Endodermal cell (in vitro differentiated cells): Measurements from ENCODE around the gene ATXN1. TPM values are rescaled to one million over a fixed set of nuclear protein-coding genes. Genes with fewer than 3 reads are reported as not detected.

Source experiments
- DNase-seq: peaks from one replicate; pipeline ENCODE4 v3.0.0-alpha.2; 2017
- H3K27ac ChIP-seq: 2 replicates; pipeline ENCODE4 v1.5.1; 2013; ENCODE audit warnings: mild to moderate bottlenecking, low read depth, low read length, moderate library complexity
- H3K27me3 ChIP-seq: 2 replicates; pipeline ENCODE4 v1.6.1; 2013; ENCODE audit warnings: mild to moderate bottlenecking, low read length, moderate library complexity; ENCODE audit not compliant: insufficient read depth, control insufficient read depth, poor library complexity, severe bottlenecking
- H3K36me3 ChIP-seq: 2 replicates; pipeline ENCODE4 v1.7.0; 2013; ENCODE audit warnings: mild to moderate bottlenecking, low read length, moderate library complexity; ENCODE audit not compliant: control insufficient read depth, insufficient read depth
- H3K4me1 ChIP-seq: one replicate; pipeline ENCODE4 v1.7.0; 2013; ENCODE audit warnings: low read length; ENCODE audit not compliant: control insufficient read depth, insufficient read depth
- H3K4me3 ChIP-seq: 2 replicates; pipeline ENCODE4 v1.5.1; 2013; ENCODE audit warnings: mild to moderate bottlenecking, low read length, moderate library complexity
- H3K9ac ChIP-seq: 2 replicates; pipeline ENCODE4 v1.6.1; 2013; ENCODE audit warnings: mild to moderate bottlenecking, low read length, moderate library complexity; ENCODE audit not compliant: poor library complexity, severe bottlenecking; ENCODE audit errors: extremely low read depth
- H3K9me3 ChIP-seq: 2 replicates; pipeline ENCODE4 v1.6.1; 2013; ENCODE audit warnings: mild to moderate bottlenecking, low read length, moderate library complexity; ENCODE audit not compliant: control insufficient read depth
- H3K27ac Mint-ChIP-seq: 2 replicates; pipeline ENCODE4 v1.8.0; 2020; ENCODE audit warnings: mixed read lengths
- H3K27me3 Mint-ChIP-seq: 2 replicates; pipeline ENCODE4 v1.8.0; 2021; ENCODE audit warnings: mild to moderate bottlenecking, mixed read lengths; ENCODE audit not compliant: insufficient read depth
- H3K36me3 Mint-ChIP-seq: 2 replicates; pipeline ENCODE4 v1.8.0; 2020; ENCODE audit warnings: low read depth, mixed read lengths
- H3K4me1 Mint-ChIP-seq: 2 replicates; pipeline ENCODE4 v1.8.0; 2020; ENCODE audit warnings: mixed read lengths
- H3K4me3 Mint-ChIP-seq: 2 replicates; pipeline ENCODE4 v1.8.0; 2020; ENCODE audit warnings: mild to moderate bottlenecking, moderate library complexity, mixed read lengths
- H3K9me3 Mint-ChIP-seq: 2 replicates; pipeline ENCODE4 v1.8.0; 2020; ENCODE audit warnings: mild to moderate bottlenecking, mixed read lengths
- WGBS, 2 experiments: methylation state at CpG; one replicate each; pipeline versions ENCODE4 v1.1.5 to v1.1.7; 2013; ENCODE audit warnings: missing lambda C conversion rate in 2 of 2, mixed read lengths in 1 of 2; ENCODE audit not compliant: insufficient coverage in 1 of 2, insufficient read length in 1 of 2; 5-methylcytosine and 5-hydroxymethylcytosine counted together
- total RNA-seq, 2 donors: library from RNA; stranded (reverse); fragmentation: NEBNext Ultra II Directional in 1 of 2; extraction: Animal tissue kit (Norgen Biotek cat#: 25700) in 1 of 2; gene quantifications; 2 replicates in 1 of 2; 3 replicates in 1 of 2; pipeline ENCODE4 v1.2.1, GENCODE V29; 2021
- TF ChIP-seq, protein P1 (sequence below): fragments of 200-600 bp; sonication (generic); conservative IDR thresholded peaks from 2 replicates; pipeline ENCODE4 v1.5.0; 2021; ENCODE audit warnings: antibody characterized with exemption, mild to moderate bottlenecking

Gene ATXN1
- total RNA-seq, 2 donors from 2014 or later, result 10.4 to 15.9 TPM

- Mint-ChIP-seq H3K27ac (no peak overlapping the region), H3K27me3 (no peaks in the 10 kb centered on the region), H3K9me3 (no peaks in the 10 kb centered on the region), H3K4me1 (no peaks in the 10 kb centered on the region), H3K36me3 (no peaks in the 10 kb centered on the region), H3K4me3 (no peak overlapping the region)
- Histone ChIP-seq H3K27ac (no peak overlapping the region), H3K4me3 (no peak overlapping the region), H3K27me3 (no peaks in the 10 kb centered on the region), H3K4me1 (no peaks in the 10 kb centered on the region), H3K36me3 (no peaks in the 10 kb centered on the region), H3K9me3 (no peaks in the 10 kb centered on the region), H3K9ac (no peak overlapping the region)
- DNase-seq, result no peak
- 90 to 92% methylated on average over 5 to 6 of the region's 6 CpGs for WGBS, 2 experiments
- TF ChIP-seq, protein P1, sequence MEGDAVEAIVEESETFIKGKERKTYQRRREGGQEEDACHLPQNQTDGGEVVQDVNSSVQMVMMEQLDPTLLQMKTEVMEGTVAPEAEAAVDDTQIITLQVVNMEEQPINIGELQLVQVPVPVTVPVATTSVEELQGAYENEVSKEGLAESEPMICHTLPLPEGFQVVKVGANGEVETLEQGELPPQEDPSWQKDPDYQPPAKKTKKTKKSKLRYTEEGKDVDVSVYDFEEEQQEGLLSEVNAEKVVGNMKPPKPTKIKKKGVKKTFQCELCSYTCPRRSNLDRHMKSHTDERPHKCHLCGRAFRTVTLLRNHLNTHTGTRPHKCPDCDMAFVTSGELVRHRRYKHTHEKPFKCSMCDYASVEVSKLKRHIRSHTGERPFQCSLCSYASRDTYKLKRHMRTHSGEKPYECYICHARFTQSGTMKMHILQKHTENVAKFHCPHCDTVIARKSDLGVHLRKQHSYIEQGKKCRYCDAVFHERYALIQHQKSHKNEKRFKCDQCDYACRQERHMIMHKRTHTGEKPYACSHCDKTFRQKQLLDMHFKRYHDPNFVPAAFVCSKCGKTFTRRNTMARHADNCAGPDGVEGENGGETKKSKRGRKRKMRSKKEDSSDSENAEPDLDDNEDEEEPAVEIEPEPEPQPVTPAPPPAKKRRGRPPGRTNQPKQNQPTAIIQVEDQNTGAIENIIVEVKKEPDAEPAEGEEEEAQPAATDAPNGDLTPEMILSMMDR, result no peak
Observed at GRCh38 chr6:16585805-16586204, 175.5 kb downstream of the ATXN1 start.

DNA sequence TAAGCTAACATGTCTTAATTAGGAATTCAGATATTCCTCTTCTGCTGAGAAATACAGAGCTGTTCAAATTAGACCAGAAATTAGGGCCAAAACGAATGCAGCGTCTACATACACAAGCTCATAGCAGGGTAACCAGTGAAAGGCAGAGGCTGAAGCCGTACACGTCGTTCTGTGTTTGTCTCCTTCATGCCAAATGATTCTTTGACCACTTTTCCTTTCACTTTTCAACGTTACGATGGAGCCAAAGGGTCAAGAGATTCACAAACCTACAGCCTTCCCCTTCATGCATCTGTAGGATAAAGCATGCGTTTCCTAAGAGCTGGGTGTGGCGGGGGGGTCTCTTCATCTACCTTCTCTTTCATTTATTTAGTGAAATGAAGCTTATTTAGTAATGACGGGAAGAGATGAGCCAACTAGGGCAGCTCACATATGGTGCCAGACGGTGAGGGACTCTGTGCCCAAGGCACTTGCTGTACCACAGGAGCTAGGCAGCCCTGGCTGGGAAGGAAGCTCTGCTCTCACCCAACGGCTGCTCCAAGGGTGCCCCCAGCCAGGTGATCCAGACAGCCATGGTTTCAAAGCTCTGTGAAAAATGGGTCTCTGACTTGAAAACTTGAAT lies 178.0 kb downstream of the ATXN1 start:
- H3K4me1 Mint-ChIP-seq, result no peaks in the 10 kb centered on the region
- TF ChIP-seq, protein P1, result no peak
- no peak overlapping the region for H3K4me3 ChIP-seq
- WGBS, 2 experiments, result 95 to 100% methylated on average over 8 to 12 of the region's 12 CpGs
- no peak for DNase-seq
- H3K4me1 ChIP-seq, result no peaks in the 10 kb centered on the region
- no peak overlapping the region for H3K9ac ChIP-seq
- no peaks in the 10 kb centered on the region for H3K36me3 Mint-ChIP-seq
- H3K27me3 ChIP-seq, result no peaks in the 10 kb centered on the region
- no peaks in the 10 kb centered on the region for H3K9me3 ChIP-seq
- H3K27ac ChIP-seq, result no peak overlapping the region
- H3K9me3 Mint-ChIP-seq, result no peaks in the 10 kb centered on the region
- H3K27me3 Mint-ChIP-seq, result no peaks in the 10 kb centered on the region
- H3K27ac Mint-ChIP-seq, result no peak overlapping the region
- H3K4me3 Mint-ChIP-seq, result no peak overlapping the region
- no peaks in the 10 kb centered on the region for H3K36me3 ChIP-seq

DNA sequence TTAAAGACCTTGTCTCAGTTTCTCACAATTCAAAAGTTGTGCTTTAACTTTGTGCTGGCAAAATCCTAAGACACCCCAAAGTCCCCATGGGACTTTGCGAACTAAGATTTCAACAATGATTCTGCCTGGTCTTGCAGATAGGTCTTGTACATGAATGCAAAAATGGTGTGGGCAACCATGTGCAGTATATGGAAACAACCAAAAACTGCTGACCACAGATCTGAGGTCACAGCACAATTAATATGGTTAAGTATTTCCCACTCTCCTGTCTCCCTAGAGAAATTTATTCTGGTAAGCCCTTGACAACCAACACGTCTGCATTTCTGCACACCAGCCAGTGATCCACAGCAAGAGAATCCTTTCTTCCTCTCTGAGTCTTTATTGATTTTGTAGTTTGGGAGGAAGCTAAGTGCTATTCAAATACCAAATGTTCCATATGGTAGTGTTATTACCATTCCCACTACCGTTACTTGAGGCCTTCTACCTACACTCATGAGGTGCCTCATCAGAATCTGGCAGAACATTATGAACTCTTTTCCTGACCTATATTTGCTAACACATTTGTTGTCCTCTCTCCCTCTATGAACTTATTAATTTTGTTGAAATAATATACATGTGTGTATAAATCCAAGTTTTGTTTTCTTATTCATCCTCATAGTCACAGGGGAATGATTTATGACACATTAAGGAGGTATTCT lies 178.7 kb downstream of the ATXN1 start:
- Mint-ChIP-seq H3K27ac (no peak overlapping the region), H3K27me3 (no peaks in the 10 kb centered on the region), H3K9me3 (no peaks in the 10 kb centered on the region), H3K36me3 (no peaks in the 10 kb centered on the region), H3K4me1 (no peaks in the 10 kb centered on the region), H3K4me3 (no peak overlapping the region)
- Histone ChIP-seq H3K27ac (no peak overlapping the region), H3K4me3 (no peak overlapping the region), H3K9me3 (no peaks in the 10 kb centered on the region), H3K4me1 (no peaks in the 10 kb centered on the region), H3K27me3 (no peaks in the 10 kb centered on the region), H3K9ac (no peak overlapping the region), H3K36me3 (no peaks in the 10 kb centered on the region)
- no peak for DNase-seq
- TF ChIP-seq, protein P1, result no peak
- WGBS, 2 experiments, result 97 to 100% methylated on average over 2 to 3 of the region's 3 CpGs
